GM23338 (cell line): ENCODE measurements around the gene AGBL4. TPM values are rescaled to one million over a fixed set of nuclear protein-coding genes. Genes with fewer than 3 reads are reported as not detected.

ENCODE experiments used
- ATAC-seq: fragments of 200-7000 bp; cut with Tn5 transposase; 3 replicates; pipeline ENCODE4 v1.9.1; 2020
- DNase-seq: peaks from one replicate; pipeline ENCODE4 v3.0.0-alpha.2; 2015; ENCODE audit warnings: low spot score
- H2AFZ ChIP-seq: fragments of 200-600 bp; sonication (generic); 2 replicates; pipeline ENCODE4 v1.8.0; 2016; ENCODE audit warnings: antibody characterized with exemption, mild to moderate bottlenecking, moderate library complexity
- H3F3A ChIP-seq: fragments of 200-600 bp; sonication (generic); replicated peaks from 2 replicates; pipeline ENCODE4 v1.8.0; 2017; ENCODE audit warnings: antibody characterized with exemption, mixed run types, low read depth
- H3K27ac ChIP-seq: fragments of 200-600 bp; sonication (generic); 2 replicates; pipeline ENCODE4 v1.6.1; 2016; ENCODE audit warnings: low read depth
- H3K27me3 ChIP-seq: fragments of 200-600 bp; sonication (generic); 2 replicates; pipeline ENCODE4 v1.8.0; 2016; ENCODE audit warnings: mild to moderate bottlenecking, mixed run types, moderate library complexity; ENCODE audit not compliant: insufficient read depth
- H3K36me3 ChIP-seq: fragments of 200-600 bp; sonication (generic); 2 replicates; pipeline ENCODE4 v1.8.0; 2016; ENCODE audit warnings: mild to moderate bottlenecking; ENCODE audit not compliant: insufficient read depth
- H3K4me1 ChIP-seq: fragments of 200-600 bp; sonication (generic); 2 replicates; pipeline ENCODE4 v1.8.0; 2016; ENCODE audit warnings: mild to moderate bottlenecking, moderate library complexity; ENCODE audit not compliant: insufficient read depth
- H3K4me2 ChIP-seq: fragments of 200-600 bp; sonication (generic); 2 replicates; pipeline ENCODE4 v1.7.1; 2017; ENCODE audit warnings: mixed run types
- H3K4me3 ChIP-seq: fragments of 200-600 bp; sonication (generic); 2 replicates; pipeline ENCODE4 v1.6.1; 2016; ENCODE audit warnings: mixed run types
- H3K79me2 ChIP-seq: fragments of 200-600 bp; sonication (generic); replicated peaks from 2 replicates; pipeline ENCODE4 v1.8.0; 2017; ENCODE audit warnings: mild to moderate bottlenecking; ENCODE audit not compliant: insufficient read depth
- H3K9me2 ChIP-seq: fragments of 200-600 bp; sonication (generic); 2 replicates; pipeline ENCODE4 v1.8.0; 2017; ENCODE audit not compliant: insufficient read depth
- H4K20me1 ChIP-seq: fragments of 200-600 bp; sonication (generic); replicated peaks from 2 replicates; pipeline ENCODE4 v1.8.0; 2017; ENCODE audit warnings: mild to moderate bottlenecking; ENCODE audit not compliant: insufficient read depth
- H3K27ac Mint-ChIP-seq: 2 replicates; pipeline ENCODE4 v1.8.0; 2020; ENCODE audit warnings: inconsistent platforms, mild to moderate bottlenecking, moderate library complexity, mixed read lengths
- H3K27me3 Mint-ChIP-seq: 3 replicates; pipeline ENCODE4 v1.8.0; 2022; ENCODE audit warnings: low read depth, mild to moderate bottlenecking, moderate library complexity, mixed read lengths, inconsistent platforms; ENCODE audit not compliant: insufficient read depth, poor library complexity
- H3K36me3 Mint-ChIP-seq: 3 replicates; pipeline ENCODE4 v1.8.0; 2021; ENCODE audit warnings: low read depth, mild to moderate bottlenecking, inconsistent platforms, moderate library complexity, mixed read lengths
- H3K4me1 Mint-ChIP-seq: 3 replicates; pipeline ENCODE4 v1.8.0; 2020; ENCODE audit warnings: mild to moderate bottlenecking, inconsistent platforms, mixed read lengths
- H3K4me3 Mint-ChIP-seq: 3 replicates; pipeline ENCODE4 v1.8.0; 2021; ENCODE audit warnings: moderate library complexity, mild to moderate bottlenecking, inconsistent platforms, mixed read lengths
- H3K9me3 Mint-ChIP-seq: 3 replicates; pipeline ENCODE4 v1.8.0; 2020; ENCODE audit warnings: moderate library complexity, mild to moderate bottlenecking, inconsistent platforms, mixed read lengths
- CREB1 ChIP-seq: fragments of 250-450 bp; sonication (Bioruptor Pico); IDR thresholded peaks from 2 replicates; pipeline ENCODE4 v1.5.0; 2020; ENCODE audit warnings: low read depth, mild to moderate bottlenecking, moderate library complexity
- CTCF ChIP-seq, 2 experiments: fragments of 200-600 bp in 1 of 2; sonication (generic) in 1 of 2; conservative IDR thresholded peaks; 2 replicates each; pipeline versions ENCODE4 v1.5.1 to v1.6.1; 2016 to 2017; ENCODE audit warnings: antibody characterized with exemption in 2 of 2, low read depth in 2 of 2, mild to moderate bottlenecking in 2 of 2, moderate library complexity in 1 of 2
- EZH2 ChIP-seq: fragments of 200-600 bp; sonication (generic); IDR thresholded peaks from one replicate; pipeline ENCODE4 v1.8.0; 2017; ENCODE audit warnings: antibody characterized with exemption, mild to moderate bottlenecking, low read depth; ENCODE audit not compliant: unreplicated experiment
- EZH2phosphoT487 ChIP-seq: fragments of 200-600 bp; sonication (generic); IDR thresholded peaks from one replicate; pipeline ENCODE4 v1.8.1; 2018; ENCODE audit warnings: antibody characterized with exemption; ENCODE audit not compliant: unreplicated experiment
- JUNB ChIP-seq: IDR thresholded peaks from one replicate; pipeline ENCODE4 v1.6.1; 2016; ENCODE audit warnings: antibody characterized with exemption; ENCODE audit not compliant: unreplicated experiment
- NANOG ChIP-seq: IDR thresholded peaks from 2 replicates; pipeline ENCODE4 v1.6.1; 2016; ENCODE audit warnings: antibody characterized with exemption, borderline replicate concordance
- POLR2AphosphoS5 ChIP-seq: IDR thresholded peaks from 2 replicates; pipeline ENCODE4 v1.6.1; 2016; ENCODE audit warnings: antibody characterized with exemption, low read depth
- REST ChIP-seq: IDR thresholded peaks from one replicate; pipeline ENCODE4 v1.6.1; 2018; ENCODE audit warnings: antibody characterized with exemption; ENCODE audit not compliant: unreplicated experiment
- STAT1 ChIP-seq: IDR thresholded peaks from one replicate; pipeline ENCODE4 v1.6.1; 2016; ENCODE audit warnings: antibody characterized with exemption; ENCODE audit not compliant: unreplicated experiment
- ZNF114 ChIP-seq: fragments of 250-450 bp; sonication (Bioruptor Pico); IDR thresholded peaks from 2 replicates; pipeline ENCODE4 v1.5.0; 2020; ENCODE audit warnings: mild to moderate bottlenecking, moderate library complexity
- ZNF331 ChIP-seq: fragments of 250-450 bp; sonication (Bioruptor Pico); IDR thresholded peaks from 2 replicates; pipeline ENCODE4 v1.5.0; 2020; ENCODE audit warnings: low read depth, mild to moderate bottlenecking, moderate library complexity
- ZNF462 ChIP-seq: fragments of 250-450 bp; sonication (Bioruptor Pico); IDR thresholded peaks from 2 replicates; pipeline ENCODE4 v1.5.0; 2020; ENCODE audit warnings: mild to moderate bottlenecking, moderate library complexity
- polyA plus RNA-seq: library from polyadenylated mRNA; unstranded; fragments of >200 nt; fragmentation: Nextera tagmentation; extraction: Ambion mirVana; gene quantifications from 2 replicates; pipeline ENCODE4 v1.2.1, GENCODE V29; 2016
- total RNA-seq: library from RNA; depleted of rRNA; stranded (reverse); fragments of >200 nt; shearing (Covaris generic); gene quantifications from 2 replicates; pipeline ENCODE4 v1.2.3, GENCODE V29; 2014
- TF ChIP-seq, protein P1 (sequence below): IDR thresholded peaks from 2 replicates; pipeline ENCODE4 v1.6.1; 2016; ENCODE audit warnings: antibody characterized with exemption

AGBL4 gene
- total and polyA plus RNA-seq, 2 experiments from 2014 or later, result 0.91 to 1.5 TPM

- H3K36me3 Mint-ChIP-seq, result peaks cover 3% of the 10 kb centered on the region; the same call in 2 of the 3 replicates
- ATAC-seq (no peak), DNase-seq (no peak)
- Histone ChIP-seq H3K79me2 (no peaks in the 10 kb centered on the region), H3K4me2 (no peak overlapping the region), H3K4me3 (no peak overlapping the region), H3K27ac (no peak overlapping the region), H2AFZ (0 out of 2 replicates have a peak overlapping the region, but pooled peaks have one; percentile 12), H4K20me1 (no peaks in the 10 kb centered on the region), H3K4me1 (peaks cover 23% of the 10 kb centered on the region), H3F3A (no peaks in the 10 kb centered on the region), H3K9me2 (peaks cover 25% of the 10 kb centered on the region), H3K27me3 (no peaks in the 10 kb centered on the region), H3K36me3 (no peaks in the 10 kb centered on the region)
- TF ChIP-seq EZH2 (no peak), ZNF114 (CRISPR knock-in tag) (no peak), CTCF (conservative IDR thresholded peaks at IDR 0.05; ENCODE audit: low read depth in 2 of 2) (no peak), STAT1 (no peak), ZNF331 (no peak), ZNF462 (CRISPR knock-in tag) (no peak), REST (no peak), JUNB (no peak), NANOG (no peak), EZH2phosphoT487 (no peak), POLR2AphosphoS5 (no peak), CREB1 (CRISPR knock-in tag) (no peak)
- TF ChIP-seq, protein P1, sequence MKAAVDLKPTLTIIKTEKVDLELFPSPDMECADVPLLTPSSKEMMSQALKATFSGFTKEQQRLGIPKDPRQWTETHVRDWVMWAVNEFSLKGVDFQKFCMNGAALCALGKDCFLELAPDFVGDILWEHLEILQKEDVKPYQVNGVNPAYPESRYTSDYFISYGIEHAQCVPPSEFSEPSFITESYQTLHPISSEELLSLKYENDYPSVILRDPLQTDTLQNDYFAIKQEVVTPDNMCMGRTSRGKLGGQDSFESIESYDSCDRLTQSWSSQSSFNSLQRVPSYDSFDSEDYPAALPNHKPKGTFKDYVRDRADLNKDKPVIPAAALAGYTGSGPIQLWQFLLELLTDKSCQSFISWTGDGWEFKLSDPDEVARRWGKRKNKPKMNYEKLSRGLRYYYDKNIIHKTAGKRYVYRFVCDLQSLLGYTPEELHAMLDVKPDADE, result no peak
- no peak overlapping the region for H3K27ac Mint-ChIP-seq
- no peak overlapping the region for H3K4me3 Mint-ChIP-seq
- H3K9me3 Mint-ChIP-seq, result peaks cover 3% of the 10 kb centered on the region; the same call in 1 of the 3 replicates
- peaks cover 24% of the 10 kb centered on the region for H3K4me1 Mint-ChIP-seq
- H3K27me3 Mint-ChIP-seq, result peaks cover 2% of the 10 kb centered on the region
These were observed 1355.4 kb downstream of the AGBL4 start for GRCh38 chr1:48668339-48668738.
